B cell (primary cell): Measurements from ENCODE around the gene FCN1. TPM values are rescaled to one million over a fixed set of nuclear protein-coding genes. Genes with fewer than 3 reads are reported as not detected.

Experiments
- ATAC-seq: fragments of 200-7000 bp; cut with Tn5 transposase; one replicate; pipeline ENCODE4 v1.10.0; 2021; ENCODE audit warnings: low read depth, mild to moderate bottlenecking, moderate number of reproducible peaks, moderate library complexity
- CTCF ChIA-PET: fragments of 350-600 bp; sonication (Branson Sonifier 250); formaldehyde crosslinking; loops from one replicate; lab custom pipeline; 2021; ENCODE audit warnings: antibody characterized with exemption, inconsistent platforms; lab: Charles Lee
- POLR2A ChIA-PET: fragments of 350-600 bp; sonication (Branson Sonifier 250); formaldehyde crosslinking; loops from one replicate; lab custom pipeline; 2021; ENCODE audit warnings: antibody characterized with exemption; lab: Charles Lee
- DNase-seq: peaks from one replicate; pipeline ENCODE4 v3.0.0; 2013
- H2AFZ ChIP-seq: 2 replicates; pipeline ENCODE4 v1.6.1; 2012; ENCODE audit warnings: mild to moderate bottlenecking, low read depth, low read length; ENCODE audit not compliant: insufficient read depth, poor library complexity, severe bottlenecking
- H3K27ac ChIP-seq, 2 donors: 1 replicate in 1 of 2; 2 replicates in 1 of 2; pipeline ENCODE4 v1.5.1; 2012 to 2013; ENCODE audit warnings: low read length in 2 of 2, mild to moderate bottlenecking in 2 of 2, moderate library complexity in 1 of 2
- H3K27me3 ChIP-seq, 4 experiments: fragments of 200-600 bp in 1 of 4; sonication (generic) in 1 of 4; replicated peaks in 1 of 4; 1 replicate in 2 of 4; 2 replicates in 2 of 4; pipeline versions ENCODE4 v1.6.1 to v1.7.0; 2013 to 2016; ENCODE audit warnings: low read length in 3 of 4, mild to moderate bottlenecking in 2 of 4, mixed read lengths in 1 of 4, moderate library complexity in 1 of 4; ENCODE audit not compliant: insufficient read depth in 4 of 4, control insufficient read depth in 3 of 4; ENCODE audit errors: control extremely low read depth in 1 of 4
- H3K36me3 ChIP-seq, 2 experiments: replicated peaks in 1 of 2; 1 replicate in 1 of 2; 2 replicates in 1 of 2; pipeline versions ENCODE4 v1.6.1 to v1.7.1; 2013; ENCODE audit warnings: low read length in 1 of 2; ENCODE audit not compliant: insufficient read depth in 2 of 2, control insufficient read depth in 1 of 2; ENCODE audit errors: control extremely low read depth in 1 of 2, extremely low read depth in 1 of 2
- H3K4me1 ChIP-seq, 2 donors: fragments of 200-600 bp in 1 of 2; sonication (generic) in 1 of 2; 1 replicate in 1 of 2; 2 replicates in 1 of 2; pipeline versions ENCODE4 v1.5.1 to v1.6.1; 2013 to 2017; ENCODE audit warnings: low read length in 2 of 2; ENCODE audit not compliant: control insufficient read depth in 2 of 2, insufficient read depth in 2 of 2
- H3K4me2 ChIP-seq: replicated peaks from 2 replicates; pipeline ENCODE3; 2012; ENCODE audit warnings: mild to moderate bottlenecking, low read depth, low read length; ENCODE audit not compliant: poor library complexity, severe bottlenecking
- H3K4me3 ChIP-seq, 5 experiments: fragments of 200-600 bp in 1 of 5; sonication (generic) in 1 of 5; 1 replicate in 3 of 5; 2 replicates in 2 of 5; pipeline versions ENCODE4 v1.5.1 to v1.7.0; 2011 to 2016; ENCODE audit warnings: low read length in 4 of 5, mild to moderate bottlenecking in 4 of 5, low read depth in 2 of 5, control low read depth in 1 of 5, moderate library complexity in 1 of 5; ENCODE audit not compliant: insufficient read depth in 1 of 5; ENCODE audit errors: control extremely low read depth in 1 of 5, extremely low read depth in 1 of 5
- H3K79me2 ChIP-seq: fragments of 200-600 bp; sonication (generic); one replicate; pipeline ENCODE4 v1.6.0; 2016; ENCODE audit warnings: low read length; ENCODE audit not compliant: control insufficient read depth, insufficient read depth
- H3K9ac ChIP-seq: fragments of 200-600 bp; sonication (generic); 2 replicates; pipeline ENCODE4 v1.6.1; 2017; ENCODE audit warnings: mild to moderate bottlenecking, low read length, moderate library complexity
- H3K9me3 ChIP-seq, 3 donors: one replicate each; pipeline versions ENCODE4 v1.6.1 to v1.7.1; 2013; ENCODE audit warnings: low read length in 2 of 3; ENCODE audit not compliant: control insufficient read depth in 2 of 3, insufficient read depth in 1 of 3; ENCODE audit errors: control extremely low read depth in 1 of 3
- H4K20me1 ChIP-seq: 2 replicates; pipeline ENCODE4 v1.6.0; 2012; ENCODE audit warnings: mild to moderate bottlenecking, low read length; ENCODE audit not compliant: insufficient read depth, control insufficient read depth, poor library complexity, severe bottlenecking
- H3K27ac Mint-ChIP-seq: one replicate; pipeline ENCODE4 v1.8.0; 2021; ENCODE audit warnings: mixed read lengths
- H3K27me3 Mint-ChIP-seq: one replicate; pipeline ENCODE4 v1.8.0; 2021; ENCODE audit warnings: mixed read lengths
- H3K4me1 Mint-ChIP-seq: one replicate; pipeline ENCODE4 v1.8.0; 2021; ENCODE audit warnings: mixed read lengths
- H3K4me3 Mint-ChIP-seq: one replicate; pipeline ENCODE4 v1.8.0; 2021; ENCODE audit warnings: mixed read lengths
- H3K9me3 Mint-ChIP-seq: one replicate; pipeline ENCODE4 v1.8.0; 2022; ENCODE audit warnings: mixed read lengths; ENCODE audit not compliant: insufficient read depth
- CTCF ChIP-seq: fragments of 200-600 bp; IDR thresholded peaks from one replicate; pipeline ENCODE4 v1.8.0; 2022; ENCODE audit warnings: antibody characterized with exemption, mild to moderate bottlenecking
- EZH2 ChIP-seq: IDR thresholded peaks from 2 replicates; pipeline ENCODE4 v1.6.1; 2012; ENCODE audit warnings: borderline replicate concordance, low read depth, mild to moderate bottlenecking, moderate library complexity, low read length; ENCODE audit not compliant: insufficient read depth, poor library complexity, severe bottlenecking
- WGBS: methylation state at CpG from one replicate; pipeline ENCODE4 v1.1.5; 2013; ENCODE audit warnings: missing lambda C conversion rate; ENCODE audit not compliant: insufficient coverage; 5-methylcytosine and 5-hydroxymethylcytosine counted together
- intact Hi-C: fragments of 100-400 bp; cut with micrococcal nuclease; formaldehyde crosslinking; loops from one replicate; pipeline ENCODE4 v1.10.0; 2022
- polyA plus RNA-seq: library from polyadenylated mRNA; depleted of rRNA; stranded (reverse); fragments of >200 nt; gene quantifications from 2 replicates; pipeline ENCODE4 v1.2.3, GENCODE V29; 2012
- total RNA-seq, 2 donors: library from RNA; stranded (reverse); fragments of 120-200 nt in 1 of 2; gene quantifications; 1 replicate in 1 of 2; 2 replicates in 1 of 2; pipeline versions ENCODE4 v1.2.3 to v1.2.4, GENCODE V29; 2013 to 2022

The FCN1 gene
- total and polyA plus RNA-seq, 2 donors (not counting 1 experiment from before 2014, with no cell fraction given): 2.2 to 20.6 TPM

GRCh38 chr9:134909511-134910481, 7.9 kb downstream of the FCN1 start:
- 34% methylated on average over 14 of the region's 24 CpGs for WGBS
- Histone ChIP-seq H3K79me2 (no peaks in the 10 kb centered on the region), H4K20me1 (no peaks in the 10 kb centered on the region), H3K4me3 (no peak overlapping the region), H2AFZ (no peak overlapping the region), H3K4me2 (no peak overlapping the region), H3K9ac (no peak overlapping the region), H3K27me3 (peaks cover 0 to 9% (median 2%) of the 10 kb centered on the region in 4 experiments), H3K27ac (no peak overlapping the region), H3K9me3 (peaks cover 0 to 4% (median 0%) of the 10 kb centered on the region in 3 donors), H3K36me3 (no peaks in the 10 kb centered on the region), H3K4me1 (no peaks in the 10 kb centered on the region)
- Mint-ChIP-seq H3K27ac (no peak overlapping the region), H3K9me3 (no peaks in the 10 kb centered on the region), H3K4me3 (no peak overlapping the region), H3K4me1 (no peaks in the 10 kb centered on the region), H3K27me3 (peaks cover 8% of the 10 kb centered on the region)
- ATAC-seq (no peak), DNase-seq (no peak)
- POLR2A ChIA-PET: no interaction called here
- intact Hi-C loops: no loop called here
- TF ChIP-seq EZH2: no peak
- no peak for TF ChIP-seq CTCF
- CTCF ChIA-PET: interaction anchor here (0.6 kb wide), 1 partner anchor 1237 kb away, joined by 3 read pairs; no protein-coding TSS in a partner anchor
